OCI-LY1 (cell line): ENCODE measurements around the gene ANKRD27.

Source experiments
- H2AFZ ChIP-seq: fragments of 200-600 bp; sonication (generic), shearing (Covaris generic); 2 replicates; pipeline ENCODE4 v1.6.0; 2014; ENCODE audit warnings: antibody characterized with exemption, mild to moderate bottlenecking, low read length
- H3F3A ChIP-seq: fragments of 200-600 bp; sonication (generic), shearing (Covaris generic); 2 replicates; pipeline ENCODE4 v1.6.0; 2014; ENCODE audit warnings: mild to moderate bottlenecking, antibody characterized with exemption, low read length, moderate library complexity; ENCODE audit not compliant: insufficient read depth
- H3K27ac ChIP-seq: fragments of 200-600 bp; sonication (generic); 2 replicates; pipeline ENCODE4 v1.5.1; 2014; ENCODE audit warnings: low read length, mixed run types, mild to moderate bottlenecking, low read depth; ENCODE audit not compliant: poor library complexity, severe bottlenecking
- H3K27me3 ChIP-seq: fragments of 200-600 bp; sonication (generic); 2 replicates; pipeline ENCODE4 v1.6.0; 2014; ENCODE audit warnings: antibody characterized with exemption, mild to moderate bottlenecking, low read length, moderate library complexity; ENCODE audit not compliant: insufficient read depth
- H3K36me3 ChIP-seq: fragments of 200-600 bp; sonication (generic); 2 replicates; pipeline ENCODE4 v1.6.1; 2014; ENCODE audit warnings: mild to moderate bottlenecking, antibody characterized with exemption, low read length, moderate library complexity, mixed read lengths; ENCODE audit not compliant: insufficient read depth
- H3K4me1 ChIP-seq: fragments of 200-600 bp; sonication (generic); 2 replicates; pipeline ENCODE4 v1.5.1; 2014; ENCODE audit warnings: mild to moderate bottlenecking, low read length, moderate library complexity; ENCODE audit not compliant: insufficient read depth, severe bottlenecking
- H3K4me2 ChIP-seq: fragments of 200-600 bp; sonication (generic), shearing (Covaris generic); 2 replicates; pipeline ENCODE4 v1.6.1; 2014; ENCODE audit warnings: low read length
- H3K4me3 ChIP-seq: fragments of 200-600 bp; sonication (generic); 2 replicates; pipeline ENCODE4 v1.5.1; 2014; ENCODE audit warnings: low read length, low read depth, mild to moderate bottlenecking, mixed read lengths; ENCODE audit not compliant: poor library complexity, severe bottlenecking
- H3K79me2 ChIP-seq: fragments of 200-600 bp; shearing (Covaris generic); 2 replicates; pipeline ENCODE4 v1.6.1; 2016; ENCODE audit warnings: mixed run types, low read length, mixed read lengths; ENCODE audit not compliant: insufficient read depth
- H3K9ac ChIP-seq: fragments of 200-600 bp; sonication (generic), shearing (Covaris generic); 2 replicates; pipeline ENCODE4 v1.6.1; 2014; ENCODE audit warnings: mild to moderate bottlenecking, low read length, mixed read lengths
- H3K9me2 ChIP-seq: fragments of 200-600 bp; sonication (generic), shearing (Covaris generic); 2 replicates; pipeline ENCODE4 v1.6.1; 2014; ENCODE audit warnings: low read depth, mild to moderate bottlenecking, low read length, mixed read lengths
- H3K9me3 ChIP-seq: fragments of 200-600 bp; shearing (Covaris generic); 2 replicates; pipeline ENCODE4 v1.6.1; 2014; ENCODE audit warnings: low read length, mixed read lengths
- H4K20me1 ChIP-seq: fragments of 200-600 bp; sonication (generic), shearing (Covaris generic); 2 replicates; pipeline ENCODE4 v1.6.0; 2016; ENCODE audit warnings: mild to moderate bottlenecking, low read length; ENCODE audit not compliant: insufficient read depth
- CTCF ChIP-seq: fragments of 200-600 bp; sonication (generic), shearing (Covaris generic); IDR thresholded peaks from 2 replicates; pipeline ENCODE4 v1.5.1; 2017; ENCODE audit warnings: mild to moderate bottlenecking, antibody characterized with exemption, low read length, moderate library complexity, mixed read lengths
- EZH2 ChIP-seq: fragments of 200-600 bp; sonication (generic), shearing (Covaris generic); IDR thresholded peaks from 2 replicates; pipeline ENCODE4 v1.8.0; 2017; ENCODE audit warnings: borderline replicate concordance, mixed run types, mild to moderate bottlenecking, antibody characterized with exemption, low read length, moderate library complexity, mixed read lengths

ANKRD27 gene

GRCh38 chr19:32674153-32674930 lies 638 bp downstream of the ANKRD27 start:
- Histone ChIP-seq H4K20me1 (no peaks in the 10 kb centered on the region), H3K79me2 (peaks cover 33% of the 10 kb centered on the region)

GRCh38 chr19:32673573-32673972 lies 1.4 kb downstream of the ANKRD27 start:
- H3K9ac ChIP-seq: peak overlapping the region; percentile 79; the same call in 1 of the 2 replicates
- no peaks in the 10 kb centered on the region for H3K27me3 ChIP-seq
- peak overlapping the region; percentile 91 for H3K4me3 ChIP-seq
- H3K9me3 ChIP-seq: no peaks in the 10 kb centered on the region
- no peaks in the 10 kb centered on the region for H3K36me3 ChIP-seq
- H4K20me1 ChIP-seq: no peaks in the 10 kb centered on the region
- peaks cover 25% of the 10 kb centered on the region for H3K4me1 ChIP-seq
- no peak overlapping the region for H3K27ac ChIP-seq
- peaks cover 41% of the 10 kb centered on the region for H3K79me2 ChIP-seq
- H3K4me2 ChIP-seq: peak overlapping the region; percentile 75
- H2AFZ ChIP-seq: no peak overlapping the region
- H3F3A ChIP-seq: no peaks in the 10 kb centered on the region
- H3K9me2 ChIP-seq: no peaks in the 10 kb centered on the region
- TF ChIP-seq CTCF (no peak), EZH2 (no peak)

More at GRCh38 chr19:32674153-32674930, 638 bp downstream of the ANKRD27 start:
- Histone ChIP-seq H3K9me3 (no peaks in the 10 kb centered on the region), H3K4me1 (peaks cover 25% of the 10 kb centered on the region), H3K4me2 (peak overlapping the region; percentile 75), H3K36me3 (no peaks in the 10 kb centered on the region), H3K27ac (no peak overlapping the region), H3K4me3 (peak overlapping the region; percentile 91), H3F3A (no peaks in the 10 kb centered on the region), H3K27me3 (no peaks in the 10 kb centered on the region), H2AFZ (no peak overlapping the region), H3K9ac (peak overlapping the region; percentile 79), H3K9me2 (no peaks in the 10 kb centered on the region)
- TF ChIP-seq CTCF (no peak), EZH2 (no peak)

- no peaks in the 10 kb centered on the region for H3F3A ChIP-seq
- no peak overlapping the region for H3K27ac ChIP-seq
- H3K9me2 ChIP-seq: no peaks in the 10 kb centered on the region
- TF ChIP-seq CTCF (no peak), EZH2 (no peak)
- H3K79me2 ChIP-seq: peaks cover 46% of the 10 kb centered on the region
- peak overlapping the region; percentile 91 for H3K4me3 ChIP-seq
- no peak overlapping the region; the same call in 1 of the 2 replicates for H3K9ac ChIP-seq
- no peaks in the 10 kb centered on the region for H3K9me3 ChIP-seq
- H3K4me1 ChIP-seq: peaks cover 25% of the 10 kb centered on the region
- peak overlapping the region; percentile 75 for H3K4me2 ChIP-seq
- H3K36me3 ChIP-seq: peaks cover 4% of the 10 kb centered on the region; the same call in 1 of the 2 replicates
- H4K20me1 ChIP-seq: no peaks in the 10 kb centered on the region
- H3K27me3 ChIP-seq: no peaks in the 10 kb centered on the region
- H2AFZ ChIP-seq: no peak overlapping the region
These were observed 2.1 kb downstream of the ANKRD27 start for GRCh38 chr19:32672841-32673240.
